T1000 (cell line): ENCODE measurements around the gene ANKRD11.
"Not testable (repeated sequence)": the region's sequence is repeated elsewhere in the genome, so short reads cannot be mapped to it uniquely, and the experiment has no call there.

Experiments
- DNase-seq: peaks from one replicate; lab custom pipeline; 2025; ENCODE audit warnings: mixed read lengths; lab: John Stamatoyannopoulos, UW

Gene ANKRD11

DNA sequence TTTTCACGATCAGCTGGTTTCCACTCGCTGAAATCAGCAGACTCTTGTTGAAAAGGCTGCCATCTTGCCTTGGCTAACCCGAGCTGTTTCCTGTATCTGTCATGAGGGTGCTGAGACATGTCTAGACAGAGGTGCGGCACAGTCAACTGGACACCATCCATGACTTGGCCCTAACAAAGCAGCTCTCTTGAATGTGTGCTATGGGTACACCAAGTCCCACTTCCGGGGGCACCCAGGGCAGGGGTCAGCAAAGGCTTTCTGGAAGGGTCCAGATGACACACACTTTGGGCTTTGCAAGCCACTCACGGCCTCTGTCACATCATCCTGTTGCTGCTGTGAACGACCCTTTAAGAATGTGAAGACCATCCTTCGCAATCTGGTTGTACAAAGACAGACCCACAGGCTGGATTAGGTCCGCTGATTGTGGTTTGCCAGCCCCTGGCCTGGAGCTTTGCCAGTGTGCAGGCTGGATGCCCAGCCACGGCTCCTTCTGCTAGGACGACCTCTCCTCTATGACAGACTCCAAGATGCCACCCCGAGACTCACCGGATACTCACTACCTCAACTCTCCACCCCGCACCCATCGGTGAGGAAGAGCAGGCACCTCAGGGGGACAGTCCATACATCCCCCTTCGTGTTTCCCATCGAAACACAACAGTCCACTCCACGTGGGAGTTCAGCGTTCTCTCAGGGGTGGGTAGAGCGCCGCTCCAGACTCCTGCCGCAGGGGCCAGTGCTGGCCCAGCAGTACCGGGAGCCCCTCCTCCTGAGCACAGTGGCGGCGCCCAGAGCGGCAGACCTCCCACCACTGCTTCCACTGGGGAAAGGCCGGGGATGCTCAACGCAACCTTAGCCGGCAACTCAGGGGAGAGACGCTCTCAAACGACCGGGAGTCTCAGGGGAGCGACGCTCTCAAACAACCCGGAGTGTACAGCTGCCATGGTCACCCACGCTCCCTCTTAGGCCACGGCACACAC is 123.5 kb downstream of the ANKRD11 start:
- DNase-seq = no peak

DNA sequence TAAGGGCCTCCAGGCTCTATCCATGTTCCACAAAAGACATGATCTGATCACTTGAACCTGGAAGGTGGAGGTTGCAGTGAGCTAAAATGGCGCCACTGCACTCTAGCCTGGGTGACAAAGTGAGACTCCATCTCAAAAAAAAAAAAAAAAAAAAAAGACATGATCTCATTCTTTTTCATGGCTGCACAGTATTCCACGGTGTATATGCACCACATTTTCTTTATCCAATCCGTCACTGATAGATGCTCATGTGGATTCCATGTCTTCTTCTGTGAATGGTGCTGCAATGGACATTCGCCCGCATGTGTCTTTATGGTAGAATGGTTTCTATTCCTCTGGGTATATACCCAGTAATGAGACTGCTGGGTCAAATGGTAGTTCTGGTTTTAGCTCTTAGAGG is 124.4 kb downstream of the ANKRD11 start:
- no peak for DNase-seq

DNA sequence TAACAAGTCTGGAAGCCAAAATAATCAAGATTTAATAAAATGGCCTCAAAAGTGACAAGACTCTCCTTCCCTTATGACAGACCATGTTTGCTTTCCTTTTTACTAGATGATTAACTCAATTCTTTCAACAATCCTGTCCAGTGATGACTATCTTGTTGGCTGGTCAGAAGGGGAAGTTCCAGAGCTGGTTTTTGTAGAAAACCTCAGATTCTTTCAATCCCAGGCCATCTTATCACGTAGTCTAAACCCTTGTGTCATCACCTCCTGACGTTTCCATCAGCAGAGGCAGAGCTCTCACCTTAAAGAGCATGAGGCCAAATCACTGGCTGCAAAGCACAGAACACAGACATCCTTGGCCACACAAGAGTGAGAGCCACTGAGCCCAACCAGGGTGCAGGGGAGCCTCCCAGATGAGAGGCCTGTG is 125.3 kb downstream of the ANKRD11 start:
- DNase-seq = no peak

DNA sequence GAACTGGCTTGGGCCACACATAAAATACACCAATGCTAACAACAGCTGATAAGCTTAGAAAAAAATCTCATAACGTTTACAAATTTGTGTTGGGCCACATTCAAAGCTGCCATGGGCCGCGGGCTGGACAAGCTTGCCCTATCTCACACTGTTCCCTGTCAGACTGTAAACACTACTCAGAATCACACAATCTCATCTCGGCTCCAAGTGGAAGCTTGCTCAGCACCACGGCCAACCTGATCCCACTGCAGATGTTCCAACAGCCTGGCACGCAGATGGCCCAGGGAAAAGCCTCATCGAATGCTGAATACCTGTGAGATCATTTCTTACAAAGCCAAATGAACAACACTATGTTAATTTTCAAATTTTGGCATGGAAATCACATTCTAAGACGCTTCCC is 125.8 kb downstream of the ANKRD11 start:
- DNase-seq = no peak

DNA sequence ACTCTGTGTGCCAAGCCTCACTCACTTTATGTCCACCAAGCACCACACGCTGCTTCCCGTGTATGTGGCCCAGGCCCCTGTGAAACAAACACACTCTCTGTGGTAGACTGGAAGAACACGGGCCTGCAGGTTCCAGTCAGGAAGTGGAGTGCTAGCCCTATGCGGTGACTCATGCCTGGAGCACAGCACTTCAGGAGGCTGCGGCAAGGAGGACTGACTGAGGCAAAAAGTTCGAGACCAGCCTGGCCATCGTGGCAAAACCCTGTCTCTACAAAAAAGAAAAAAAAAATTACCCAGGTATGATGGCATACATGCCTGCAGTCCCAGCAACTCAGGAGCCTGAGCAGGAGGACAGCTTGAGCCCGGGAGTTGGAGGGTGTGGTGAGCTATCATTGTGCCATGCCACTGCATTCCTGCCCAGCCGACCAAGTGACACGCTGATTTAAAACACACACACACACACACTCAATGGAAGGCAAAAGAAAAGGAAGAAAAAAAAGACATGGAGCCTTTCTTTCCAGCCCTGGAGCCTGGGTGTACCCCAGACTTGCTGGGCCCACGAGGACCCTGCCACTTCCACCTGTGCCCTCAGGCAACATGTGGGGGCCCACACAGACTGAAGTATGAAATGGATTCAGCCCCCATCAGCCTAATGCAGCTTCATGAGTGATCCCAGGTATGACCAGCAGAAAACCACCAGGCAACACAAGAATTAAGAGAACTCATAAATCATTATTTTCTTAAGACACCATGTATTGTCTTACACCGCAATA is 126.6 kb downstream of the ANKRD11 start:
- no peak for DNase-seq

DNA sequence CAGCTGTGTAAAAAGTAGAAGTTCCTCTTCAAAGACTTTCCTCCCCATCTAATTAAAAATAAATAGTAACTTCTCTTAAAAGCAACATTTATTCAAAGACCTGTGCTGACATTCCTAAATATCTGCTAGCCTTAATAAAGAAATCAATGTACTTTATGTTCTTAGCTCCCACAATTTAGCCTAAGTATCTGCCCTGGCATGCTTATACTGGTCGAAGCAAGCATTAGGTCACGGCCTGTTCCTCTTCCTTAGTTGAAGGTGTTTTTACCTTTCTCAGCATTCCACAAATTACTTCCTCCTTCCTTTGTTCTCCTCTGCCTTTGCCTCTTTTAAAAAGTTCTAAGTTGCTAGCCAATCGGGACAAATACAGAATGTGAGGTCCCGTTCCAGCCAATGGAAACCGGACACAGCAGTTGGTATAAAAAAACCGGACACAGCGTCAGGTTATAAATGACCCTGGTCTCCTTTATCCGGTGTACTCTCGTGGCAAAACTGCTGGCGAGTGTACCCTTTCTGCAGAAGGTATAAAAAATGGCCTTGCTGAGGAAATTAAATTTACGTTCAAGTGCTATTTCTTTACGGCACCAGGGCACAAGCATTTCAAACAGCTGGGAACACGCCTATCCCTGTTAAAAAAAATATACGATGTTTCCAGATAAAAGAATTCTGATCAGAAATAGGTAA is 127.7 kb downstream of the ANKRD11 start:
- DNase-seq = not testable (repeated sequence)

DNA sequence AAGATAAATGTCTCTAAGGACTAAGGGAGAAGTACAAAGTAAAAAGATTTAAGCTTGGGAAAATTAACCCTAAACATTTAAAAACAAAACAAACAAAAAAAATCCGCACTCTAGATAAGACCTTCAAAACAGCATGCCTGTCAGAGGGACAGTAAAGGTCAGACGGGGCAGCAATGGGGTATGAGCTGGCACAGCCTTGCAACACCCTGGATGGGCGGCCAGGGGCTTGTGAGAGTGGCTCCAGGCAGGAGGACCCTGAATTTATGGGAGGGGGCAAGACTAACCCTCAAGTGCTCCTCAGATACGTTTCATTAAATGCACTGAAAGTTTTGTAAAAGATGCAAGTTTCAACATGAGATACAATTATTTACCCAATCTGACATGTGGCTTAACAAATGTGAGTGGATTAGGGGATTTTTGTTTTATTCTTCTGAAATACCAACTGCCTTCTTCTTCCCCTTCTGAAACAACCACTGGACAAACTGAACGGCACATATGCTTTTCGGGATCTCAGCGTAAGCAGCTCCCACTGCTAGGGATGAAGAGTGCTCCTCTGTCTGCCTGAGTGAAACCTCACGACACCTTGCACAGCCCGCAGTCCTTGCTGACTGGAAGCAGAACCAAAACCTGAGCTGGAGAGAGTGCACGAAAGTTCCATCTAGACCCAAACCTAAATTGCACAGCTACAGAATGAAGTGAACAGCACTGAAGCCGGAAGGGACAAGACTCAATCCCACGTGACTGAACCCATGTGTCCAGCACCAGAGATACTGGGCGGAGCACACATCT is 128.4 kb downstream of the ANKRD11 start:
- no peak for DNase-seq

DNA sequence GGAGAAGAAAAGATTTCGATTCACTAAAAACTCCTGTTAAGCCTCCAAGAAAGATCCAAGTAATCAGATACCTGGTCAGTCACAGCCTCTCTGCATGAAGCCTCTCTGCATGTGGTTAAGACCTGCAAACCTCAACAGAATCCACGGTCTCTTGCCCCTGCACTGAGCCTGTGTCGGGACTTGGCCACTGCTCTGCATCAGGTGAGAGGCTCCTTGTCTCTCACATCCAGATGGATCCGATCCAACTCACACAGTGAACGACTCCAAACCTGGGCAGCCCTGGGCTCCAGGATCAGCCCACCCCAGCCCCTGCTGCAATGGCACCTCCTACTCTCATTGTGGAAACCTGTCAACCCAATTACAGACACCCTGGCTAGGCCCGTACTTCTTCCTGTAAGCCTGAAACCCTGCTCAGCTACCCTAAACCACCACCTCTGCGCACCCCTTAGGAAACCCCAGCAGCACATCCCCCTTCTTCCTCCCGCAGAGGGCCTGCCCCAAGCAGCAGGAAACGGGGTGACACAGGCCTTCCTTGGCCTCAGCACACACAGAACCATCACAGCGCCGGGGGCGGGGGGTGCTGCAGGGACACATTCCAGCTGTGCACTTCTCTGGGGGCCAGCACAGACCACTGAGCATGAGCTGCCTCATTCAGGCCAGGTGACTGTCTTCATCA is 129.5 kb downstream of the ANKRD11 start:
- DNase-seq = no peak

DNA sequence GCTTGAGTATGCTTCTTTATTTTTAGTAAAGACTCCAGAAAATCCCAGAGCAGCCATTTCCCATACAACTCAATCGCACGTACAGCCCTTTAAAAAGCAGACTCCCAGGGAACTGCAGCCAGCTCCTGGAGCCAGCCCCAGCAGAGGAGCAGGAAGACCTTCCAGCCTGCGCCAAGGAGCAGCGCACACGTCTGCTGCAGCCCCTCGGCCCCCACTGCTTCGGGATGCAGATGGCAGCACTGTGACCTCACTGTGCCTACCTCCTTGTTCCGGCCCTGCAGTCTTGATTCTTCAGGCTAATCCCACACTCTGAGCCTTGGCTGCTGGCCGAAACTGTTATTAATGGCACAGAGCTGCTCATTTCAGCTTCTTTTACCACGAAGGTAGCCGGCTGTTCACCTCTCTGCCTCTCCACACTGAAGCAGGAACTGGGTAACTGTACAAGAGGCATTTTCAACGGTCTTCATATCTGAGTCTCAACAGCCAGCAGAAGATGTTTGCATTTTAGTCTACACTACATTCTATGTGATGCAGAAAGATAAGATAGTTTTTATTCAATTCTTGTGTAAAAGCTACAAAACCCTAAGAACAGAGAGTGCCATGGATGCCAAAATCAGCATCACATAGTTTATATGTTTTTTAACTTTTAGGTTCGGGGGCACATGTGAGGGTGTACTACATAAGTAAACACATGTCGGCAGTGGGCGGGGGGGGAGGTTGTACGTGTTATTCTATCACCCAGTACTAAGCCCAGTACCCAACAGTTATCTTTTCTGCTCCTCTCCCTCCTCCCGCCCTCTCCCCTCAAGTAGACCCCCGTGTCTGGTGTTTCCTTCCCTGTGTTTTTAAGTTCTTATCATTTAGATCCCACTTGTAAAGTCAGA is 130.9 kb downstream of the ANKRD11 start:
- no peak for DNase-seq

DNA sequence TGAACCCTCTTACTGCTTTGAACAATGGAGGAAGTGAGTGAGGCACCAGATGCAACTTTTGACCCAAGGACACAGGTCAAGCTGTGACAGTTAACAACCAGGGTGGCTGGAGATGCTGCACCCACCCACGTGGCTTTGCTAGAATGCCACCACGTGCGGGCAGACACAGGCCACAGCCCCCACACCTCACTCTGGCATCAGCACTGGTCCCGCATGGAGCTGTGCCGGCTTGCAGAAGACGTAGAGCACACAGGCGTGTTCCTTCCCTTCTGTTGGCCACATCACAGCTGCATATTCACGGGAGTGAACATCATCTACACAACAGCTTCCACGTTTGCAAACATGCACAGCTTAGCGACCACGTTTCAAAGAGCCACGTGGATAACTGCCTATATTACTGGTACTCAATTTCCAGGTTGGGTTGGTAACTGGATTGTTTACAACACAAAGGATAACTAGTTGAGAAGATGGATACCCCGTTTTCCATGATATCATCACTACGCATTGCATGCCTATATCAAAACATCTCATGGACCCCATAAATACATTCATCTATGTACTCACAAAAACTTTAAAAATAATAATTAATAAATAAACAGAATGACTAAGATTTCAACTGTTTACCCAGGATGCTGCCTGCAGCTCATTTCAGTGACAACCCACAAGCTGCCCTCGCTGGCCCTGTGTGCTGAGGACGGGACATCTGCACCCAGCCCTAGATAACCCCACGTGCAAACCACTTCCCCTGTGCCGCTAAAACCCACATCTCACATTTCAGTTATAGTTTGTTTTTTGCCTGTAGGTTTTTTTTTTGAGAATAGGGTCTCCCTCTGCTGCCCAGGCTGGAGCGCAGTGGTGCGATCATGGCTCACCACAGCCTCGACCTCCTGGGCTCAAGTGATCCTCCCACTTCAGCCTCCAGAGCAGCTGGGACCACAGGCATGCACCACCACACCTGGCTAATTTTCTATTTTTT is 132.0 kb downstream of the ANKRD11 start:
- no peak for DNase-seq

DNA sequence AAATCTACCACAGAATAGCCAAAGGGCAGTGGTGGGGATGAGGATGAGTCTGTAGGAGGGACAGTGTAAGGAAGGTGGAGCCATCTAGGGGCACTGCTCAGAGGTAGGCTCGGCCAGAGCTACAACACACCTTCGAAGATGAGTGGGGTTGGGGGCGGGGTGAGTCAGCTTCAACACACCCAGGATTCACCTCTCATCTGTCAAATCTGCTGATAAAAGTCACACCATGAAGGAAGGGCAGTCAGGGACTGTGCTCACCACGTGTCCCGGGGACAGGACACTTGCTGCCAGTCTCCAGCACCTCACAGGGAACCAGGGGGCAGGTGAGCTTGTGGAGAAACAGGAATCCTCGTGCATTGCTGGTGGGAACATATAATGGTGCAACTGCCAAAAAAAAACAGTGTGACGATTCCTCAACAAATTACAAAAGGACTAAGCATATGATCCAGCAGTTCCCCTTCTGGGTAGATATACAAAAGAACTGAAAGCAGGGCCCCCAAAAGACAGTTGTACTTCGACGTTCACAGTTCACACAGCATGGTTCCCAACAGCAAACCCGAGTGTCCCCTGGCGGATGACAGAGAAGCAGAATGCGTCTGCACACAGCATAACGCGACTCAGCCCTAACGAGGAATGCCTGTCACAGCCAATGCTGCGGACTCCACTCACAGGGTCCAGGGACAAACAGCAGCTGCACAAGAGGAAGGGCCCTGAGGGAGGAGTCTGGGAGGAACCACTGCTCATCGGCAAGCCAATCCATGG is 133.1 kb downstream of the ANKRD11 start:
- DNase-seq = no peak

DNA sequence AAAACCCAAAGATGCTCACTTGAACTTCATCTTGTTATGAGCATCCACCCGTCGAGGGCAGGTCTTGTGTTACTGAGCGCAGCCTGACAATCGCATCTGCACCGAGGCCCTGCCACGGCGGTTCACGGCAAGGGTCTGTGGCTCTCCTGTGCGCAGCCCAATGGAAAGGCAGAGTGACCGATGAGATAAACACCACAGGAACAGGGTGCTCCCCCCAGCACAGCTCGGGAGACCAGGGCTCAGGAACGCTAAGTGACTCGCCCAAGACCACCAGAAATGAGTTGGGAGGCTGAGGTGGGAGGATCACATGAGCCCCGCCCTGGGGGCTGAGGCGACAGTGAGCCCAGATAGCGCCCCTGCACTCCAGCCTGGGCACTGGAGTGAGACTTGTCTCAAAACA is 134.7 kb downstream of the ANKRD11 start:
- DNase-seq = no peak

DNA sequence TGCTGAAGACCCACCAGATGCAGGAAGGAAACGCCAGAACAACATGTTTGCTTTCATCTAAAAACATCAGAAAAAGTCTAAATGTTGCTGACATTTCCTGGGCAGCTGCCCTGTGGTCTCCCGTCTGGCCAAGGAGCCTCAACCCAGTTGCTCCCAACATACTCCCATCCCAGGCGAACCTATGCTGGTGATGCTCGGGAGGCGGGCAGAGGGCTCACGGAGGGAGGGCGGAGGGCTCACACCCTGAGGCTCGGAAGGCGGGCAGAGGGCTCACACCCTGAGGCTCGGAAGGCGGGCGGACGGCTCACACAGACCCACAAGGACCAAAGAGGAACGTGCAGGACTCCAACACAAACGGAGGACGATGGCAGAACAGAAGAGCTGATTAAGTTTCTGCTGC is 135.4 kb downstream of the ANKRD11 start:
- no peak for DNase-seq

DNA sequence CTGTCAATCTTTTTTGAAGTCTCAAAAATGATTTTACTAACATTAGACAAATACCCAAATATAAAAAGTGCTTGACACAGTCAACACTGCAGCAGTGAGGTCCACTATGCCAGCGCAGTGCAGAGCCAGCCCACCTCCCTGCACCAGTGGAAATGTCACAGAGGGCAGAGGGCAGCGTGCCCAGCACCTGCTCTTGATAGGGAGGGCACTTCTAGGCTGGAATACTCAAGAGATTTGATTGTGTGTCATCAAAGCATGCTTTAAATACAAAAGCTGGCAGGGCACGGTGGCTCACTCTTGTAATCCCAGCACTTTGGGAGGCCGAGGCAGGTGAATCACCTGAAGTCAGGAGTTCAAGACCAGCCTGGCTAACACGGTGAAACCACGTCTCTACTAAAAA is 136.0 kb downstream of the ANKRD11 start:
- no peak for DNase-seq

DNA sequence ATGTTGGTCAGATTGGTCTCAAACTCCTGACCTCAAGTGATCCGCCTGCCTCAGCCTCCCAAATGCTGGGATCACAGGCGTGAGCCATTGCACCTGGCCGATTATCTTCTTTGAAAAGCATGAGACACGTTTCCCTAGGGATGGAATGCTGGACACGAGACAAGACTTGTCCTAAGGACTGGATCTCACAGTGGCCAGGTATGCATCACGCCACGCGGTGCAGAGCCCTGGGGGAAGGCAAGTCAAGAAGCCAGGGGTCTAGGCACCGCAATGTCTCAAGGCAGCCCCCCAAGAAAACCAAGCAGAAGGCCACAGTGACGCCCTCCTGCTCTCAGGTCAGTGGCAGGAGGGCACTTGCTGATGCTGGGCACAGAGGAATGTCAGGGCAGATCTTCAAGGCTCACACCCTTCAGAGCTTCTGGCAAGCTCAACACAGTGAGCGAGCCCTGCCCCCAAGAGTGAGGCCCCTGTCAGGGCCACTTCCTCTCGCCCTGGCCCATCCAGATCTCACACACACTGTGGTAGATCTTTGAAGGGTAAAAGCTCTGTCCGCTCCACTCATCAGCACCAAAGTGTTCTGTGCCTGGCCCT is 138.2 kb downstream of the ANKRD11 start:
- DNase-seq = no peak

DNA sequence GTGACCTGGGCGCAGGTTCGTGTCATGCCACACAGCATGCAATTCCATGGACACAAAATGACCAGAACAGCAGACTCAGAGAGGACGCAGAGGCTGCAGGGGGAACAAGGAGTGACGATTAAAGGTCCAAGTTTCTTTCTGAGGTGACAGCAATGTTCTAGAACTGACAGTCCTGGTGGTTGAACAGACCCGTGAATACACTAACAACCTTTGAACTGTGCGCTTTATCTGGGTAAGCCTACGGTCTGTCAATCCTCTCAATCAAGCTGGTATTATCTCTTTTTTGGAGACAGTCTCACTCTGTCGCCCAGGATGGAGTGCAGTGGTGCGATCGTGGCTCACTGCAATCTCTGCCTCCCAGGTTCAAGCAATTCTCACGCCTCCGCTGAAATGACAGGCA is 138.7 kb downstream of the ANKRD11 start:
- DNase-seq = no peak

DNA sequence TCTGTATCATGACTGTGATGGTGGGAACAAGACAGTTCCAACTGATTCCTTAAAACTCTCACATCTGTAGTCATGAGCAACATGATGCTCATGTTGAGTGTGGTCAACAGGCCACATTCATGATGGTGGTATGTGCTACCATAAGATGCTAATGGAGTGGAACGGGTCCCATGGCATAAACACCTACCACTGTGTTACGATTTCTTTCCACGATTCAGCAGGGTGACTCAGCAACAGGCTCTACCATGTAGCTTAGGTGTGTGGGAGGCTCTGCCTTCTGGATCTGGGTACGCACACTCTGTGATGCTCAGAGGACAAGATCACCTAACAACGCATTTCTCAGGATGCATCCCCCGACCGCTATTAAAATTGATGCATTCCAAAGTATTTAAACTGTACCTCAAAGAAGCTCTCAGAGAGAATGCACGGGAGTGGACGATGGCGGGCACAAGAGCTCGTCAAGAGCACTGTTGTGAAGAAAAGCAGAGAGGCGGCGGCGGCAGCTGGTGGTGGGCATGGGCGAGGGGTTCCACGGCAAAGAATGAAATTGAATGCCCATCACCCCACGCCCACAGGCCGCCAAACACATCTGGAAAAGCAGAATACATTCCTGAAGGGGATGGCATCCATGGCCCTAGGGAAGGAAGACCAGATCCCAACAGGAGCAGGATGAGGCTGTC is 139.5 kb downstream of the ANKRD11 start:
- DNase-seq = no peak
